Caco-2 (cell line): ENCODE results near the gene CHAF1A. TPM values are rescaled to one million over a fixed set of nuclear protein-coding genes. Genes with fewer than 3 reads are reported as not detected.

ENCODE experiments used
- BruUV-seq: library from RNA; stranded (reverse); fragments of 400-500 nt; replicated peaks from 2 replicates; lab custom pipeline; 2021; lab: Mats Ljungman, UMichigan
- CTCF ChIA-PET: fragments of 300-600 bp; sonication (Branson Sonifier 250); formaldehyde crosslinking; loops from one replicate; lab custom pipeline; 2022; ENCODE audit warnings: antibody characterized with exemption; lab: Charles Lee
- POLR2A ChIA-PET: fragments of 300-600 bp; sonication (Branson Sonifier 250); formaldehyde crosslinking; loops from one replicate; lab custom pipeline; 2022; ENCODE audit warnings: antibody characterized with exemption; lab: Charles Lee
- DNase-seq, 2 experiments: peaks; one replicate each; pipeline versions ENCODE4 v3.0.0 to v3.0.0-alpha.2; 2020 to 2022
- H3K27me3 ChIP-seq: replicated peaks from 2 replicates; pipeline ENCODE4 v1.6.0; 2011; ENCODE audit warnings: low read length; ENCODE audit not compliant: control insufficient read depth, insufficient read depth
- H3K36me3 ChIP-seq: 2 replicates; pipeline ENCODE4 v1.5.1; 2011; ENCODE audit warnings: low read length; ENCODE audit not compliant: control insufficient read depth, insufficient read depth
- H3K4me1 ChIP-seq: fragments of 250-450 bp; sonication (Bioruptor Pico); 2 replicates; pipeline ENCODE4 v1.5.1; 2020; ENCODE audit warnings: mild to moderate bottlenecking
- H3K4me3 ChIP-seq: 2 replicates; pipeline ENCODE4 v1.5.1; 2011; ENCODE audit warnings: low read depth, mild to moderate bottlenecking, control low read depth, low read length
- H3K9me3 ChIP-seq: fragments of 250-450 bp; sonication (Bioruptor Pico); 2 replicates; pipeline ENCODE4 v1.5.1; 2020; ENCODE audit warnings: mild to moderate bottlenecking, moderate library complexity
- H3K27ac Mint-ChIP-seq: one replicate; pipeline ENCODE4 v1.8.0; 2022; ENCODE audit warnings: mixed read lengths; ENCODE audit not compliant: unreplicated experiment
- H3K27me3 Mint-ChIP-seq: one replicate; pipeline ENCODE4 v1.8.0; 2022; ENCODE audit warnings: mixed read lengths; ENCODE audit not compliant: insufficient read depth, unreplicated experiment
- H3K36me3 Mint-ChIP-seq: one replicate; pipeline ENCODE4 v1.8.0; 2022; ENCODE audit warnings: mild to moderate bottlenecking, mixed read lengths; ENCODE audit not compliant: insufficient read depth, unreplicated experiment
- H3K4me1 Mint-ChIP-seq: one replicate; pipeline ENCODE4 v1.8.0; 2022; ENCODE audit warnings: low read depth, mixed read lengths; ENCODE audit not compliant: unreplicated experiment
- H3K4me3 Mint-ChIP-seq: one replicate; pipeline ENCODE4 v1.8.0; 2022; ENCODE audit warnings: mild to moderate bottlenecking, moderate library complexity, mixed read lengths; ENCODE audit not compliant: unreplicated experiment
- H3K9me3 Mint-ChIP-seq: one replicate; pipeline ENCODE4 v1.8.0; 2022; ENCODE audit warnings: mixed read lengths; ENCODE audit not compliant: unreplicated experiment
- intact Hi-C: fragments of 100-400 bp; cut with micrococcal nuclease; formaldehyde crosslinking; loops from one replicate; pipeline ENCODE4 v1.10.0; 2022; ENCODE audit not compliant: unreplicated experiment
- total RNA-seq: library from RNA; stranded (reverse); gene quantifications from 2 replicates; pipeline ENCODE4 v1.2.3, GENCODE V29; 2022
- TF ChIP-seq, protein P1 (sequence below), 2 experiments: fragments of 200-600 bp in 1 of 2; IDR thresholded peaks; 1 replicate in 1 of 2; 2 replicates in 1 of 2; pipeline versions ENCODE4 v1.5.1 to v1.8.0; 2011 to 2022; ENCODE audit warnings: antibody characterized with exemption in 1 of 2, control low read depth in 1 of 2, inconsistent platforms in 1 of 2, low read depth in 1 of 2, low read length in 1 of 2, mild to moderate bottlenecking in 1 of 2, moderate library complexity in 1 of 2; ENCODE audit not compliant: insufficient read depth in 1 of 2, severe bottlenecking in 1 of 2, unreplicated experiment in 1 of 2

CHAF1A gene
- total RNA-seq, 1 experiment from 2014 or later: 63.1 TPM

GRCh38 chr19:4454747-4455718, 52.6 kb downstream of the CHAF1A start:
- no peak overlapping the region for H3K4me3 Mint-ChIP-seq
- no peak overlapping the region for H3K4me3 ChIP-seq

DNA sequence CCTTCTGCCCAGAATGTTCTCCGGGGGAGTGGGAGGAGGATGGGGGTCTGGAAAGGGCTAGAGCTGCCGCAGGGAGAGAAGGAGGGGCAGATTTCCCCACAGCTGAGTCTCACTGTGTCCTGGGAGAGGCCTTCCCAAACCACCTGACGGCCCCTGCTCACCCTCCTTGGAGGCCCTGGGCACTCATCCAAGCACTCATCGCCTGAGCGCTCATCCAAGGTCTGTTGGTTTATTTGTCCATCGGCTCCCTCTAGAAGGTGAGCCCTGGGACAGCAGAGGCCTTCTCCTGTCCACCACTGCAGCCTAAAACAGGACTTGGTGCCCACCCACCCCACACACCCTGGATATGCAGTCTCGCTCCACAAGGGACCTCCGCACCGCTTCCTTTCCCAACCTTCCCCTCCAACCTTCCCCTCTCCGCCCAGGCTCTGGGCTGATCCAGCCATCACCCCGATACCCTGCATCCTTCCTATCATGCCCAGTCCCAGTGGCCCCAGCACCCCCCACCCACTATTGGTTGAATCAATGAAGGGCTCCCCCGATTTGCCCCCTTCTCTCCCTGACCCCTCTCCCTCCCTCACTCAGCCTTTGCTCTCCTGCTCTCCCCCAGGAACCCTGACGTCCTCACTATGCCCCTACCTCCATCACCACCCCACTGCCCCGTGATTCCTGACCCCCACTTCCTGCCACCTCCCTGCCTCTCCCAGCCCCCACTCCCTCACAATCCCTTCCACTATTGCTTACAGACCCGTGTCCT, 53.5 kb downstream of the CHAF1A start:
- Mint-ChIP-seq H3K4me3 (peak overlapping the region; percentile 85), H3K27ac (peak overlapping the region; percentile 70), H3K36me3 (peaks cover 31% of the 10 kb centered on the region), H3K4me1 (peaks cover 10% of the 10 kb centered on the region), H3K9me3 (no peaks in the 10 kb centered on the region), H3K27me3 (no peaks in the 10 kb centered on the region)
- TF ChIP-seq, protein P1, sequence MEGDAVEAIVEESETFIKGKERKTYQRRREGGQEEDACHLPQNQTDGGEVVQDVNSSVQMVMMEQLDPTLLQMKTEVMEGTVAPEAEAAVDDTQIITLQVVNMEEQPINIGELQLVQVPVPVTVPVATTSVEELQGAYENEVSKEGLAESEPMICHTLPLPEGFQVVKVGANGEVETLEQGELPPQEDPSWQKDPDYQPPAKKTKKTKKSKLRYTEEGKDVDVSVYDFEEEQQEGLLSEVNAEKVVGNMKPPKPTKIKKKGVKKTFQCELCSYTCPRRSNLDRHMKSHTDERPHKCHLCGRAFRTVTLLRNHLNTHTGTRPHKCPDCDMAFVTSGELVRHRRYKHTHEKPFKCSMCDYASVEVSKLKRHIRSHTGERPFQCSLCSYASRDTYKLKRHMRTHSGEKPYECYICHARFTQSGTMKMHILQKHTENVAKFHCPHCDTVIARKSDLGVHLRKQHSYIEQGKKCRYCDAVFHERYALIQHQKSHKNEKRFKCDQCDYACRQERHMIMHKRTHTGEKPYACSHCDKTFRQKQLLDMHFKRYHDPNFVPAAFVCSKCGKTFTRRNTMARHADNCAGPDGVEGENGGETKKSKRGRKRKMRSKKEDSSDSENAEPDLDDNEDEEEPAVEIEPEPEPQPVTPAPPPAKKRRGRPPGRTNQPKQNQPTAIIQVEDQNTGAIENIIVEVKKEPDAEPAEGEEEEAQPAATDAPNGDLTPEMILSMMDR (IDR thresholded peaks at IDR 0.05; ENCODE audit: insufficient read depth in 1 of 2, low read depth in 1 of 2, low read length in 1 of 2, severe bottlenecking in 1 of 2, unreplicated experiment in 1 of 2): no peak
- no peak for DNase-seq
- H3K4me3 ChIP-seq: peak overlapping the region; percentile 76
- no peaks in the 10 kb centered on the region for H3K27me3 ChIP-seq
- H3K4me1 ChIP-seq: 0 out of 2 replicates have a peak, but pooled peaks cover 4% of the 10 kb centered on the region
- intact Hi-C loops: no loop called here
- ChIA-PET CTCF (interaction anchor here (0.7 to 1.2 kb wide), 3 partner anchors 16 to 269 kb away, joined by 3 to 4 read pairs (median 4); partner anchors contain the start of gene HDGFL2), POLR2A (interaction anchor here (2.1 kb wide), 1 partner anchor 16 kb away, joined by 6 read pairs; the partner anchor contains the start of gene HDGFL2)
- H3K9me3 ChIP-seq: no peaks in the 10 kb centered on the region
- peaks cover 2% of the 10 kb centered on the region for H3K36me3 ChIP-seq
- BruUV-seq: no TSS peak

More at GRCh38 chr19:4454747-4455718, 52.6 kb downstream of the CHAF1A start:
- ChIA-PET POLR2A (no interaction called here), CTCF (interaction anchor here (1.3 kb wide), 1 partner anchor 17 kb away, joined by 3 read pairs; the partner anchor contains the start of gene HDGFL2)
- TF ChIP-seq, protein P1 (IDR thresholded peaks at IDR 0.05; ENCODE audit: insufficient read depth in 1 of 2, low read depth in 1 of 2, low read length in 1 of 2, severe bottlenecking in 1 of 2, unreplicated experiment in 1 of 2): no peak
- peaks cover 40% of the 10 kb centered on the region for H3K36me3 Mint-ChIP-seq
- H3K9me3 Mint-ChIP-seq: no peaks in the 10 kb centered on the region
- no peak overlapping the region for H3K27ac Mint-ChIP-seq
- no peak for DNase-seq
- intact Hi-C loops: no loop called here
- Histone ChIP-seq H3K4me1 (0 out of 2 replicates have a peak, but pooled peaks cover 4% of the 10 kb centered on the region), H3K9me3 (no peaks in the 10 kb centered on the region), H3K36me3 (peaks cover 2% of the 10 kb centered on the region), H3K27me3 (no peaks in the 10 kb centered on the region)
- peaks cover 10% of the 10 kb centered on the region for H3K4me1 Mint-ChIP-seq
- no TSS peak for BruUV-seq
- no peaks in the 10 kb centered on the region for H3K27me3 Mint-ChIP-seq

DNA sequence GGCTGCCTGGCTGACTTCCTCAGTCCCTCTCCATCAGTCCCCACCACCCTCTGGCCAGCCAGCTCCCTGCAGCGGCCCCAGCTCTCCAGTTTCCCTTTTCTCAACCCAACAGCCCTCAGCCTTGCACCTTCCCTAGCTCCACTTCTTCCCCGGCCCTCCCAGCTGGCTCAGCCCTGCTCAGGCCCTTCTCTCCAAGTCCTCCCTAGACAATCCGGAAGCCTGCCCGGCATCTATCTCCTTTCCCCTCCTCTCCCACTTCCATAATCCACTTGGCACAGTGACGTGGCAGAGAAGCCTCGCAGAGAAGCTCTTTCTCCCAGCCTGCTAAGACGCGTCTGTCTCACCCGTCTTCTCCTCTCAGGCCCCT, 54.0 kb downstream of the CHAF1A start:
- Histone ChIP-seq H3K9me3 (no peaks in the 10 kb centered on the region), H3K36me3 (peaks cover 2% of the 10 kb centered on the region), H3K4me3 (peak overlapping the region; percentile 76), H3K27me3 (no peaks in the 10 kb centered on the region), H3K4me1 (0 out of 2 replicates have a peak, but pooled peaks cover 4% of the 10 kb centered on the region)
- ChIA-PET POLR2A (interaction anchor here (2.1 kb wide), 1 partner anchor 15 kb away, joined by 6 read pairs; the partner anchor contains the start of gene HDGFL2), CTCF (interaction anchor here (0.6 to 1.2 kb wide), 4 partner anchors 15 to 270 kb away, joined by 3 to 4 read pairs (median 4); partner anchors contain the start of gene HDGFL2)
- Mint-ChIP-seq H3K36me3 (peaks cover 25% of the 10 kb centered on the region), H3K4me3 (peak overlapping the region; percentile 85), H3K27me3 (no peaks in the 10 kb centered on the region), H3K4me1 (peaks cover 10% of the 10 kb centered on the region), H3K27ac (peak overlapping the region; percentile 70), H3K9me3 (no peaks in the 10 kb centered on the region)
- intact Hi-C loops: no loop called here
- TF ChIP-seq, protein P1 (IDR thresholded peaks at IDR 0.05; ENCODE audit: insufficient read depth in 1 of 2, low read depth in 1 of 2, low read length in 1 of 2, severe bottlenecking in 1 of 2, unreplicated experiment in 1 of 2): no peak
- no TSS peak for BruUV-seq
- DNase-seq: no peak
